ENCODE measurements around the gene SLC7A5.

- no peak for TF ChIP-seq CTCF (conservative IDR thresholded peaks at IDR 0.05; ENCODE audit: low read length)
- TF ChIP-seq EZH2phosphoT487 (IDR thresholded peaks at IDR 0.05; ENCODE audit: borderline replicate concordance) = no peak
These were observed 22.4 kb downstream of the SLC7A5 start for GRCh38 chr16:87846705-87847466.

Measured in Loucy (cell line).